Heart left ventricle (tissue), 16 donors: ENCODE results near the gene LNP1. TPM values are rescaled to one million over a fixed set of nuclear protein-coding genes. Genes with fewer than 3 reads are reported as not detected.

Experiments
- ATAC-seq, 4 donors: fragments of 200-7000 bp; cut with Tn5 transposase; one replicate each; pipeline ENCODE4 v1.9.1; 2020 to 2022; ENCODE audit warnings: moderate library complexity in 4 of 4, mild to moderate bottlenecking in 3 of 4, moderate number of reproducible peaks in 1 of 4
- DNase-seq, 5 donors: peaks; one replicate each; pipeline ENCODE4 v3.0.0-alpha.2; 2020
- H3K27ac ChIP-seq, 12 donors: fragments of 200-600 bp; sonication (generic) in 4 of 12; one replicate each; pipeline versions ENCODE4 v1.5.0 to v1.8.0; 2016 to 2022; ENCODE audit warnings: mild to moderate bottlenecking in 2 of 12
- H3K27me3 ChIP-seq, 9 donors: fragments of 200-600 bp; sonication (generic) in 2 of 9; one replicate each; pipeline versions ENCODE4 v1.5.1 to v1.8.0; 2016 to 2022; ENCODE audit warnings: mild to moderate bottlenecking in 3 of 9
- H3K36me3 ChIP-seq, 9 donors: fragments of 200-600 bp; sonication (generic) in 2 of 9; one replicate each; pipeline versions ENCODE4 v1.5.0 to v1.8.0; 2018 to 2022; ENCODE audit warnings: mild to moderate bottlenecking in 2 of 9
- H3K4me1 ChIP-seq, 12 donors: fragments of 200-600 bp; sonication (generic) in 4 of 12; one replicate each; pipeline versions ENCODE4 v1.5.0 to v1.8.0; 2016 to 2022; ENCODE audit warnings: mild to moderate bottlenecking in 3 of 12
- H3K4me3 ChIP-seq, 12 donors: fragments of 200-600 bp; sonication (generic) in 4 of 12; one replicate each; pipeline versions ENCODE4 v1.5.0 to v1.8.0; 2017 to 2022; ENCODE audit warnings: mild to moderate bottlenecking in 9 of 12, moderate library complexity in 4 of 12
- H3K9me3 ChIP-seq, 12 donors: fragments of 200-600 bp; sonication (generic) in 4 of 12; one replicate each; pipeline versions ENCODE4 v1.5.0 to v1.8.0; 2016 to 2022; ENCODE audit warnings: mild to moderate bottlenecking in 1 of 12
- CTCF ChIP-seq, 12 donors: fragments of 200-600 bp; sonication (generic) in 4 of 12; IDR thresholded peaks; one replicate each; pipeline versions ENCODE4 v1.5.0 to v1.8.0; 2018 to 2022; ENCODE audit warnings: antibody characterized with exemption in 12 of 12, mild to moderate bottlenecking in 5 of 12
- POLR2A ChIP-seq, 2 donors: fragments of 450-650 bp; IDR thresholded peaks; one replicate each; pipeline ENCODE4 v1.6.1; 2017; ENCODE audit warnings: antibody characterized with exemption in 2 of 2, mild to moderate bottlenecking in 2 of 2, moderate library complexity in 2 of 2
- WGBS, 4 donors: extraction: QIAGEN DNeasy Blood & Tissue Kit in 2 of 4; methylation state at CpG; one replicate each; pipeline versions ENCODE4 v1.1.5 to v1.1.7; 2013 to 2018; 5-methylcytosine and 5-hydroxymethylcytosine counted together
- intact Hi-C, 10 donors: fragments of 100-400 bp; cut with DNase I; formaldehyde crosslinking; loops; one replicate each; pipeline versions ENCODE4 v1.11.1 to v1.14.2; 2022
- polyA plus RNA-seq, 2 donors: library from polyadenylated mRNA; stranded (reverse); fragments of 200-250 nt; gene quantifications; one replicate each; pipeline ENCODE4 v1.2.3, GENCODE V29; 2013
- total RNA-seq, 9 donors: library from RNA; depleted of rRNA in 2 of 9; stranded (reverse); fragments of >200 nt in 2 of 9; fragmentation: NEBNext Ultra II Directional in 3 of 9; extraction: Animal tissue kit (Norgen Biotek cat#: 25700) in 3 of 9; gene quantifications; one replicate each; pipeline versions ENCODE4 v1.1.0 to v1.2.4, GENCODE V29; 2016 to 2023
- donor health status: ischemic (EF 13 %, LVEDD 7.1; RV severe dilation, severe dysfunction).
- donor health status: healthy with polysubstance abuse.
- donor health status: DM: no; HTN: yes; CAD: no.
- donor health status: DM: no; HTN: no; CAD: no.
- donor health status: ischemic (EF 25% LVEDD 6.9; RV normal size, moderate dysfunction).
- donor health status: ischemic (EF 25% LVEDD 5.7; RV mildly dilated, moderate dysfunction).
- donor health status: healthy.
- donor health status: DM: yes; HTN: yes; CAD: no.
- donor health status: ischemic (EF 35%, LVEDD 5.7; RV mildly dilated, moderate dysfunction).
- donor health status: nonischemic (EF 11% LVEDD 7.7; RV severe dilation, severe dysfunction).
- donor health status: DM: yes; HTN: yes; CAD: no.
- donor health status: PGD.
- donor health status: ischemic (EF 29% LVEDD 5.4; RV normal size, mild dysfunction).
- donor health status: nonischemic (EF 23%, LVEDD 6.1; RV moderate dilation, normal function).

LNP1 gene
- total and polyA plus RNA-seq, 11 donors: 1.4 to 5.9 (median 3.5) TPM

GRCh38 chr3:100455841-100456550, 54.7 kb downstream of the LNP1 start:
- intact Hi-C loops: loop anchor here in 1 of 10 donors (5.0 kb wide), 1 partner anchor 136 kb away; no protein-coding TSS in a partner anchor
- no peak for DNase-seq
- H3K27ac ChIP-seq: no peak overlapping the region
- H3K36me3 ChIP-seq: peaks cover 0 to 12% (median 0%) of the 10 kb centered on the region in 9 donors
- 78 to 91% (median 85%) methylated on average over 2 of the region's 2 CpGs for WGBS, 4 donors
- ATAC-seq: no peak
- no peaks in the 10 kb centered on the region for H3K9me3 ChIP-seq
- H3K4me3 ChIP-seq: no peak overlapping the region
- TF ChIP-seq CTCF (IDR thresholded peaks at IDR 0.05) (no peak), POLR2A (IDR thresholded peaks at IDR 0.05) (no peak)
- H3K4me1 ChIP-seq: no peaks in the 10 kb centered on the region
- H3K27me3 ChIP-seq: no peaks in the 10 kb centered on the region

DNA sequence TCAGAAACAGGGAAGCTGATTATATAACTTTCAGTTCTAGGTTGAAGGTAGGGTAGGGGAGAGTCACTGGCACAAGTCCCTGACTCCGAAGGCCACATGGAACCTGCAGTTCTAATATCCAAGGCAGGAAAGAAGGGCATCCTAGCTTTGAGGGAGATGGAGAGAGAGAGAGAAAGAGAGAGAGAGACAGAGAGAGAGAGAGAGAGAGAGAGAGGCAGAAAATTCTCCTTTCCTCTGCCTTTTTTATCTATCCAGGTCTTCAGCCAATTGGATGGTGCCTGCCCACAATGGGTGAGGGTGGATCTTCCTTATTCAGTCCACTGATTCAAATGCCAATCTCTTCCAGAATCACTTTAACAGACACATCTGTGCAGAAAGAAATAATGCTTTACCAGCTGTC, 55.4 kb downstream of the LNP1 start:
- intact Hi-C loops: loop anchor here in 1 of 10 donors (5.0 kb wide), 1 partner anchor 136 kb away; no protein-coding TSS in a partner anchor
- H3K9me3 ChIP-seq: no peaks in the 10 kb centered on the region
- TF ChIP-seq POLR2A (IDR thresholded peaks at IDR 0.05) (no peak), CTCF (IDR thresholded peaks at IDR 0.05) (no peak)
- peaks cover 0 to 12% (median 0%) of the 10 kb centered on the region in 9 donors for H3K36me3 ChIP-seq
- H3K4me1 ChIP-seq: no peaks in the 10 kb centered on the region
- 92 to 96% (median 95%) methylated on average over 1 of the region's 1 CpG for WGBS, 4 donors
- H3K27ac ChIP-seq: no peak overlapping the region
- H3K27me3 ChIP-seq: no peaks in the 10 kb centered on the region
- H3K4me3 ChIP-seq: no peak overlapping the region
- ATAC-seq: no peak
- no peak for DNase-seq

- H3K4me3 ChIP-seq: no peak overlapping the region
- DNase-seq (no peak), ATAC-seq (no peak)
- no peaks in the 10 kb centered on the region for H3K9me3 ChIP-seq
- H3K36me3 ChIP-seq: peaks cover 0 to 12% (median 0%) of the 10 kb centered on the region in 9 donors
- H3K27me3 ChIP-seq: no peaks in the 10 kb centered on the region
- intact Hi-C loops: loop anchor here in 1 of 10 donors (5.0 kb wide), 1 partner anchor 134 kb away; no protein-coding TSS in a partner anchor
- H3K27ac ChIP-seq: no peak overlapping the region
- no peaks in the 10 kb centered on the region for H3K4me1 ChIP-seq
- TF ChIP-seq POLR2A (IDR thresholded peaks at IDR 0.05) (no peak), CTCF (IDR thresholded peaks at IDR 0.05) (no peak)
- 83 to 97% (median 95%) methylated on average over 1 of the region's 1 CpG for WGBS, 4 donors
Measured at GRCh38 chr3:100457811-100458210, 56.5 kb downstream of the LNP1 start.

GRCh38 chr3:100458814-100459213, 57.5 kb downstream of the LNP1 start:
- Histone ChIP-seq H3K36me3 (peaks cover 0 to 9% (median 0%) of the 10 kb centered on the region in 9 donors), H3K27me3 (no peaks in the 10 kb centered on the region), H3K9me3 (no peaks in the 10 kb centered on the region), H3K27ac (no peak overlapping the region), H3K4me3 (no peak overlapping the region), H3K4me1 (no peaks in the 10 kb centered on the region)
- DNase-seq: no peak
- TF ChIP-seq POLR2A (IDR thresholded peaks at IDR 0.05): no peak
- no peak for TF ChIP-seq CTCF (IDR thresholded peaks at IDR 0.05)
- intact Hi-C loops: loop anchor here in 1 of 10 donors (5.0 kb wide), 1 partner anchor 133 kb away; no protein-coding TSS in a partner anchor
- ATAC-seq: no peak
- 94 to 100% (median 99%) methylated on average over 1 of the region's 1 CpG for WGBS, 4 donors
